WTC11 (cell line): ENCODE measurements around the gene EIF1AD. TPM values are rescaled to one million over a fixed set of nuclear protein-coding genes. Genes with fewer than 3 reads are reported as not detected.

Source experiments
- ATAC-seq: fragments of 200-7000 bp; cut with Tn5 transposase; 2 replicates; pipeline ENCODE4 v1.10.0; 2021; ENCODE audit warnings: mild to moderate bottlenecking, moderate library complexity
- CTCF ChIA-PET: fragments of 300-600 bp; sonication (Branson Sonifier 250); formaldehyde crosslinking; loops from one replicate; lab custom pipeline; 2021; ENCODE audit warnings: antibody characterized with exemption; lab: Charles Lee
- POLR2A ChIA-PET: fragments of 350-600 bp; sonication (Branson Sonifier 250); formaldehyde crosslinking; loops from one replicate; lab custom pipeline; 2021; ENCODE audit warnings: antibody characterized with exemption; lab: Charles Lee
- DNase-seq: peaks from one replicate; pipeline ENCODE4 v3.0.0; 2021; ENCODE audit warnings: low spot score
- H3K27ac Mint-ChIP-seq: 2 replicates; pipeline ENCODE4 v1.8.0; 2021; ENCODE audit warnings: mixed read lengths
- H3K27me3 Mint-ChIP-seq: 2 replicates; pipeline ENCODE4 v1.8.0; 2021; ENCODE audit warnings: low read depth, mild to moderate bottlenecking, moderate library complexity, mixed read lengths
- H3K36me3 Mint-ChIP-seq: 2 replicates; pipeline ENCODE4 v1.8.0; 2021; ENCODE audit warnings: mixed read lengths
- H3K4me1 Mint-ChIP-seq: 2 replicates; pipeline ENCODE4 v1.8.0; 2022; ENCODE audit warnings: mixed read lengths
- H3K4me3 Mint-ChIP-seq: 2 replicates; pipeline ENCODE4 v1.8.0; 2021; ENCODE audit warnings: mild to moderate bottlenecking, moderate library complexity, mixed read lengths
- H3K9me3 Mint-ChIP-seq: 2 replicates; pipeline ENCODE4 v1.8.0; 2021; ENCODE audit warnings: mixed read lengths
- AFF4 ChIP-seq: sonication (generic); formaldehyde crosslinking; IDR thresholded peaks from 2 replicates; pipeline ENCODE4 v1.8.1; 2023; ENCODE audit warnings: mild to moderate bottlenecking, missing genetic modification reagents, borderline replicate concordance
- ATF6 ChIP-seq: sonication (generic); formaldehyde crosslinking; IDR thresholded peaks from 2 replicates; pipeline ENCODE4 v1.8.1; 2023; ENCODE audit warnings: mild to moderate bottlenecking, missing genetic modification reagents
- CBFB ChIP-seq: sonication (generic); formaldehyde crosslinking; IDR thresholded peaks from 2 replicates; pipeline ENCODE4 v1.8.1; 2022; ENCODE audit warnings: mild to moderate bottlenecking, low read depth, missing genetic modification reagents
- CTCF ChIP-seq: fragments of 200-600 bp; IDR thresholded peaks from 2 replicates; pipeline ENCODE4 v1.8.0; 2022; ENCODE audit warnings: antibody characterized with exemption
- E2F5 ChIP-seq: sonication (generic); formaldehyde crosslinking; IDR thresholded peaks from 2 replicates; pipeline ENCODE4 v1.8.1; 2022; ENCODE audit warnings: mild to moderate bottlenecking, moderate library complexity, missing genetic modification reagents
- EMX1 ChIP-seq: fragments of 250-450 bp; sonication (Bioruptor Pico); IDR thresholded peaks from 2 replicates; pipeline ENCODE4 v1.8.0; 2021; ENCODE audit warnings: mild to moderate bottlenecking
- FOXJ3 ChIP-seq: sonication (generic); formaldehyde crosslinking; IDR thresholded peaks from 2 replicates; pipeline ENCODE4 v1.9.0; 2021; ENCODE audit warnings: missing genetic modification reagents, mild to moderate bottlenecking, borderline replicate concordance
- GTF2I ChIP-seq: fragments of 250-450 bp; sonication (Bioruptor Pico); conservative IDR thresholded peaks from 2 replicates; pipeline ENCODE4 v1.4.0; 2021; ENCODE audit warnings: mild to moderate bottlenecking
- IRF1 ChIP-seq: sonication (generic); formaldehyde crosslinking; IDR thresholded peaks from 2 replicates; pipeline ENCODE4 v1.8.0; 2023; ENCODE audit warnings: missing genetic modification reagents
- JAZF1 ChIP-seq: fragments of 250-450 bp; sonication (Bioruptor Pico); IDR thresholded peaks from 2 replicates; pipeline ENCODE4 v1.9.0; 2021; ENCODE audit warnings: moderate library complexity, mild to moderate bottlenecking, inconsistent platforms
- MXD4 ChIP-seq: fragments of 250-450 bp; sonication (Bioruptor Pico); IDR thresholded peaks from 2 replicates; pipeline ENCODE4 v1.8.0; 2021; ENCODE audit warnings: mild to moderate bottlenecking, moderate library complexity, borderline replicate concordance
- NFYB ChIP-seq: sonication (generic); formaldehyde crosslinking; conservative IDR thresholded peaks from 2 replicates; pipeline ENCODE4 v1.8.0; 2022; ENCODE audit warnings: low read depth, missing genetic modification reagents
- SP1 ChIP-seq: sonication (generic); formaldehyde crosslinking; conservative IDR thresholded peaks from 2 replicates; pipeline ENCODE4 v1.8.1; 2022; ENCODE audit warnings: missing genetic modification reagents
- TEAD1 ChIP-seq: sonication (generic); formaldehyde crosslinking; IDR thresholded peaks from 2 replicates; pipeline ENCODE4 v1.8.0; 2022; ENCODE audit warnings: mild to moderate bottlenecking, missing genetic modification reagents
- ZMAT4 ChIP-seq: fragments of 250-450 bp; sonication (Bioruptor Pico); IDR thresholded peaks from 2 replicates; pipeline ENCODE4 v1.9.0; 2021; ENCODE audit warnings: mild to moderate bottlenecking
- ZNF232 ChIP-seq: sonication (generic); formaldehyde crosslinking; IDR thresholded peaks from 2 replicates; pipeline ENCODE4 v1.8.0; 2022; ENCODE audit warnings: mild to moderate bottlenecking, missing genetic modification reagents
- ZNF317 ChIP-seq: sonication (generic); formaldehyde crosslinking; IDR thresholded peaks from 2 replicates; pipeline ENCODE4 v1.8.1; 2023; ENCODE audit warnings: low read depth, mild to moderate bottlenecking, moderate library complexity, missing genetic modification reagents, borderline replicate concordance
- ZNF396 ChIP-seq: fragments of 250-450 bp; sonication (Bioruptor Pico); IDR thresholded peaks from 2 replicates; pipeline ENCODE4 v1.8.0; 2021; ENCODE audit warnings: mild to moderate bottlenecking, moderate library complexity, borderline replicate concordance
- ZNF532 ChIP-seq: fragments of 250-450 bp; sonication (Bioruptor Pico); IDR thresholded peaks from 2 replicates; pipeline ENCODE4 v1.9.0; 2021; ENCODE audit warnings: mild to moderate bottlenecking, borderline replicate concordance
- total RNA-seq: library from RNA; stranded (reverse); gene quantifications from 3 replicates; pipeline ENCODE4 v1.2.3, GENCODE V29; 2021

The EIF1AD gene
- total RNA-seq, 1 experiment from 2014 or later = 37.6 TPM

- no peak overlapping the region for H3K27ac Mint-ChIP-seq
- ATAC-seq = no peak
- ChIA-PET POLR2A (no interaction called here), CTCF (interaction anchor here (1.8 to 2.5 kb wide), 2 partner anchors 9 to 13 kb away, joined by 6 to 21 read pairs; no protein-coding TSS in a partner anchor)
- H3K4me3 Mint-ChIP-seq = no peak overlapping the region
- TF ChIP-seq E2F5 = no peak
- no peak for TF ChIP-seq ZMAT4
- no peak for TF ChIP-seq EMX1 (CRISPR knock-in tag)
- TF ChIP-seq ZNF396 (CRISPR knock-in tag) = no peak
- TF ChIP-seq JAZF1 (CRISPR knock-in tag) = no peak
- no peak for TF ChIP-seq NFYB (CRISPR knock-in tag)
- TF ChIP-seq GTF2I = no peak
- TF ChIP-seq ZNF317 (CRISPR knock-in tag) = no peak
- TF ChIP-seq CTCF = no peak
- H3K36me3 Mint-ChIP-seq = peaks cover 12% of the 10 kb centered on the region
- DNase-seq = no peak
- H3K9me3 Mint-ChIP-seq = peaks cover 19% of the 10 kb centered on the region
- H3K27me3 Mint-ChIP-seq = peaks cover 22% of the 10 kb centered on the region
- no peaks in the 10 kb centered on the region for H3K4me1 Mint-ChIP-seq
Measured at GRCh38 chr11:66035653-66036333, 33.8 kb upstream of the EIF1AD start.

GRCh38 chr11:66032957-66033735 lies 31.2 kb upstream of the EIF1AD start:
- H3K9me3 Mint-ChIP-seq = peaks cover 19% of the 10 kb centered on the region
- POLR2A ChIA-PET = no interaction called here
- CTCF ChIA-PET = interaction anchor here (1.0 kb wide), 1 partner anchor 12 kb away, joined by 3 read pairs; no protein-coding TSS in a partner anchor
- TF ChIP-seq SP1 (CRISPR knock-in tag) (no peak), AFF4 (no peak), IRF1 (CRISPR knock-in tag) (no peak), FOXJ3 (CRISPR knock-in tag) (no peak), ZNF232 (CRISPR knock-in tag) (no peak), CBFB (CRISPR knock-in tag) (no peak), TEAD1 (CRISPR knock-in tag) (no peak), ATF6 (no peak), JAZF1 (CRISPR knock-in tag) (no peak), ZNF532 (CRISPR knock-in tag) (no peak), MXD4 (CRISPR knock-in tag) (no peak)

More at GRCh38 chr11:66032957-66033735, 31.2 kb upstream of the EIF1AD start:
- Mint-ChIP-seq H3K4me3 (no peak overlapping the region), H3K36me3 (peaks cover 12% of the 10 kb centered on the region), H3K4me1 (no peaks in the 10 kb centered on the region), H3K27me3 (peaks cover 28% of the 10 kb centered on the region), H3K27ac (no peak overlapping the region)
- ATAC-seq (no peak), DNase-seq (no peak)
